HT-29 (cell line): ENCODE results near the gene TLNRD1. TPM values are rescaled to one million over a fixed set of nuclear protein-coding genes. Genes with fewer than 3 reads are reported as not detected.
A peak's percentile ranks its signal among the peaks of the same experiment; 100 is the strongest.

Source experiments
- DNase-seq: peaks from one replicate; pipeline ENCODE4 v3.0.0-alpha.2; 2015; ENCODE audit warnings: low spot score
- total RNA-seq: library from RNA; depleted of rRNA; stranded (reverse); fragments of >200 nt; shearing (Covaris generic); gene quantifications from 2 replicates; pipeline ENCODE4 v1.2.3, GENCODE V29; 2014

TLNRD1 gene
- total RNA-seq, 1 experiment from 2014 or later: 64.1 TPM

GRCh38 chr15:81002009-81002330, 1.2 kb downstream of the TLNRD1 start:
- no peak for DNase-seq

GRCh38 chr15:81002331-81003096, 1.8 kb downstream of the TLNRD1 start:
- peak; percentile 39 for DNase-seq

GRCh38 chr15:81003097-81003350, 2.3 kb downstream of the TLNRD1 start:
- no peak for DNase-seq

- DNase-seq: no peak
These were observed 5.4 kb downstream of the TLNRD1 start for GRCh38 chr15:81006124-81006523.

GRCh38 chr15:81007428-81008064, 6.8 kb downstream of the TLNRD1 start:
- no peak for DNase-seq

- peak; percentile 70 for DNase-seq
These were observed 7.6 kb downstream of the TLNRD1 start for GRCh38 chr15:81008312-81008711.

- no peak for DNase-seq
These were observed 9.4 kb downstream of the TLNRD1 start for GRCh38 chr15:81010086-81010485.

- no peak for DNase-seq
These were observed 10.9 kb downstream of the TLNRD1 start for GRCh38 chr15:81011593-81011992.

- no peak for DNase-seq
These were observed 11.9 kb downstream of the TLNRD1 start for GRCh38 chr15:81012588-81012987.

GRCh38 chr15:81013396-81013929, 12.7 kb downstream of the TLNRD1 start:
- DNase-seq: no peak

GRCh38 chr15:81014446-81015093, 13.8 kb downstream of the TLNRD1 start:
- no peak for DNase-seq

GRCh38 chr15:81015621-81016488, 15.1 kb downstream of the TLNRD1 start:
- no peak for DNase-seq

GRCh38 chr15:81016489-81017068, 15.9 kb downstream of the TLNRD1 start:
- DNase-seq: no peak

- DNase-seq: no peak
These were observed 17.5 kb downstream of the TLNRD1 start for GRCh38 chr15:81018197-81018596.

- no peak for DNase-seq
These were observed 20.6 kb downstream of the TLNRD1 start for GRCh38 chr15:81021321-81021720.

GRCh38 chr15:81023483-81024264, 23.0 kb downstream of the TLNRD1 start:
- no peak for DNase-seq

GRCh38 chr15:81024265-81024872, 23.6 kb downstream of the TLNRD1 start:
- no peak for DNase-seq

- DNase-seq: no peak
These were observed 24.2 kb downstream of the TLNRD1 start for GRCh38 chr15:81024936-81025335.

- no peak for DNase-seq
These were observed 25.1 kb downstream of the TLNRD1 start for GRCh38 chr15:81025721-81026370.
